GM19397 (cell line): Measurements from ENCODE around the gene ZNF487.

ENCODE experiments used
- ATAC-seq: cut with Tn5 transposase; IDR thresholded peaks from one replicate; pipeline ENCODE4 v1.9.1; 2021; ENCODE audit warnings: mild to moderate bottlenecking, moderate library complexity; ENCODE audit not compliant: unreplicated experiment

ZNF487 gene

DNA sequence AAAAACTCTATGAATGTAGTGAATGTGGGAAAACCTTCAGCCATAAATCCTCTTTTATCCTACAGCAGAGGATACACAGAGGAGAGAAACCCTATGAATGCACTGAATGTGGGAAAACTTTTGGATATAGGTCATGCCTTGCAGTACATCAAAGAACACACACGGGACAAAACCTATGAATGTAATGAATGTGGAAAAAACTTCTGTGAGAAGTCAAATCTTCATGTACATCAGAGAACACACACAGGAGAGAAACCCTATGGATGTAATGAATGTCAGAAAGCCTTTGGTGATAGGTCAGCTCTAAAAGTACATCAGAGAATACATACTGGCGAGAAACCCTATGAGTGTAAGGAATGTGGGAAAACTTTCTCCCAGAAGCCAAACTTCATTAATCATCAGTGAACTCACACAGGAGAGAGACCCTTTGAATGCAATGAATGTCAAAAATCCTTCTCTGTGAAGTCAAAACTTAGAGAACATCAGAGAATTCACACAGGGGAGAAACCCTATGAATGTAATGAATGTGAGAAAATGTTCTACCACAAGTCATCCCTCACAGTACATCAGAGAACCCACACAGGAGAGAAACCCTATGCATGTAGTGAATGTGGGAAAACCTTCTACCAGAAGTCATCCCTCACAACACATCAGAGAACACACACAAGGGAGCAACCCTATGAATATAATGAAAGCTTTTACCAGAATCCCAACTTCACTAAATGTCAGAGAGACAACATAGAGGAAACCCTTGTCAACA is 45.6 kb downstream of the ZNF487 start:
- ATAC-seq: no peak

DNA sequence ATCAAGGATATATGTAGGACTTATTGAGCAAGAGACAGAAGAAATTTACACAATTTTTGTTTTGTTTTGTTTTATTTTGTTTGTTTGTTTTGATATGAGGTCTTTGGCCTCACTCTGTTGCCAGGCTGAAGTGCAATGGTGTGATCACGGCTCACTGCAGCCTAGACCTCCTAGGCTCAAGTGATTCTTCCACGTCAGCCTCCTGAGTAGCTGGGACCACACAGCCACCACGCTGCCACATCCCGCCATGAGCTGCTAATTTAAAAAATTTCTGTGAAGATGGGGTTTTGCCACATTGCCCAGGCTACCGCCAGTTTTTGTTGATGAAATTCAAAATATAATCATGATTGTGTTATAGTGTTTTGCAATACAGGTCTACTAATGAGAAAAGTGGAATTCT is 54.9 kb downstream of the ZNF487 start:
- no peak for ATAC-seq

DNA sequence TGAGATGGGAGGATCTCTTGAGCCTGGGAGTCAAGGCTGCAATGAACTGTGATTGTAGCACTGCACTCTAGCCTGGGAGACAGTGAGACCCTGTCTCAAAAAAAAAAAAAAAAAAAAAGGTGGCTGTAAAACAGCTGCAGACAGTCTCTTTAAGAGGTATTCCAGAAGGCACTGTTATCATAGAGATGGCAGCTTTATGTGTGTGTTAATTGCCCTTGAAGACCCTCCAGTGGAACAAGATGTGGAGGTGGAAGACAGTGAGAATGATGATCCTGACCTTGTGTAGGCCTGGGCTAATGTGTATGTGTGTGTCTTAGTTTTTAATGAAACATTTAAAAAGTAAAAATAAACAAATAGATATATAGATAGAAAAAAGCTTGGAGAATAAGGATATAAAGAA is 66.0 kb downstream of the ZNF487 start:
- no peak for ATAC-seq

DNA sequence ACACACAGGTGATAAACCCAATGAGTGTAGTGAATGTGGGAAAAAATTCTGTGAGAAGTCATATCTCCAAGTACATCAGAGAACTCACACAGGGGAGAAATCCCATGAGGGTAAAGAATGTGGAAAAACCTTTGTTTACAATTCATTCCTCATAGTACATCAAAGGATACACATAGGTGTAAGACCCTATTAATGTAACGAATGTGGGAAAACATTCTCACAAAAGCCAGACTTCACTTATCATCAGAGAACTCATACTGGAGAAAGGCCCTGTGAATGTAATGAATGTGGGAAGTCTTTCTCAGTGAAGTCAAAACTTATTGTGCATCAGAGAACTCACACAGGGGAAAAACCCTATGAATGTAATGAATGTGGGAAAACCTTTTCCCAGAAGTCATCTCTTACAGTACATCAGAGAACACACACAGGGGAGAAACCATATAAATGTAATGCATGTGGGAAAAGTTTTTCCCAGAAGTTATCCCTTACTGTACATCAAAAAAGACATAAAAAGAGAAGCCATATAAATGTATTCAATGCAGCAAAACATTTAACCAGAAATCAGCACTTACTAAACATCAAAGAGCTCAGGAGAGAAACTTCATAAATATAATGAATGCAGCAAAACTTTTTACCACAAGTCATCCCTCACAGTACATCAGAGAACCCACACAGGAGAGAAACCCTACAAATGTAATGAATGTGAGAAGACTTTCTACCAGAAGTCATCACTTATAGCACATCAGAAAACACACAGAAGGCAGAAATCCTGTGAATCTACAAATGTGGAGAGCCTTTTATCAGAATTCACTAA is 87.7 kb downstream of the ZNF487 start:
- no peak for ATAC-seq
